Subcutaneous abdominal adipose tissue (tissue), 5 donors: ENCODE measurements around the gene ATP2C1.
A peak's percentile ranks its signal among the peaks of the same experiment; 100 is the strongest.
"Not testable (repeated sequence)": the region's sequence is repeated elsewhere in the genome, so short reads cannot be mapped to it uniquely, and the experiment has no call there.

Experiments
- H3K27ac ChIP-seq: one replicate; pipeline ENCODE4 v1.7.0; 2013; ENCODE audit warnings: low read depth, mild to moderate bottlenecking, inconsistent platforms, low read length, moderate library complexity
- H3K27me3 ChIP-seq, 5 donors: one replicate each; pipeline ENCODE4 v1.7.0; 2013; ENCODE audit warnings: low read length in 5 of 5, inconsistent platforms in 1 of 5; ENCODE audit not compliant: control insufficient read depth in 5 of 5, insufficient read depth in 4 of 5
- H3K36me3 ChIP-seq, 5 donors: one replicate each; pipeline ENCODE4 v1.7.0; 2013; ENCODE audit warnings: low read length in 5 of 5; ENCODE audit not compliant: control insufficient read depth in 5 of 5, insufficient read depth in 5 of 5
- H3K4me1 ChIP-seq, 5 donors: one replicate each; pipeline ENCODE4 v1.7.0; 2013; ENCODE audit warnings: low read length in 5 of 5, mild to moderate bottlenecking in 3 of 5, moderate library complexity in 1 of 5; ENCODE audit not compliant: control insufficient read depth in 5 of 5, insufficient read depth in 5 of 5
- H3K4me3 ChIP-seq, 5 donors: one replicate each; pipeline ENCODE4 v1.7.0; 2013; ENCODE audit warnings: low read length in 5 of 5, low read depth in 1 of 5
- H3K9ac ChIP-seq, 5 donors: one replicate each; pipeline ENCODE4 v1.7.0; 2013; ENCODE audit warnings: low read length in 5 of 5, mild to moderate bottlenecking in 4 of 5, moderate library complexity in 3 of 5
- H3K9me3 ChIP-seq, 5 donors: one replicate each; pipeline ENCODE4 v1.7.0; 2013; ENCODE audit warnings: low read length in 5 of 5; ENCODE audit not compliant: control insufficient read depth in 5 of 5
- donor health status: healthy.
- donor health status: healthy.
- donor health status: healthy.
- donor health status: healthy.
- donor health status: healthy.

ATP2C1 gene

GRCh38 chr3:130971208-130971607, 77.3 kb downstream of the ATP2C1 start:
- H3K4me3 ChIP-seq, result no peak overlapping the region
- H3K4me1 ChIP-seq, result peaks cover 0 to 3% (median 0%) of the 10 kb centered on the region in 5 donors
- no peak overlapping the region for H3K9ac ChIP-seq
- no peak overlapping the region for H3K27ac ChIP-seq
- H3K27me3 ChIP-seq, result no peaks in the 10 kb centered on the region
- no peaks in the 10 kb centered on the region for H3K9me3 ChIP-seq
- H3K36me3 ChIP-seq, result peaks cover 32 to 71% (median 45%) of the 10 kb centered on the region in 5 donors

GRCh38 chr3:130972592-130972991, 78.7 kb downstream of the ATP2C1 start:
- H3K9me3 ChIP-seq, H3K27me3 ChIP-seq, H3K9ac ChIP-seq, H3K4me1 ChIP-seq, H3K27ac ChIP-seq, H3K4me3 ChIP-seq: not testable (repeated sequence)
- H3K36me3 ChIP-seq, result peaks cover 34 to 68% (median 40%) of the 10 kb centered on the region in 5 donors

- peaks cover 0 to 3% (median 0%) of the 10 kb centered on the region in 5 donors for H3K4me1 ChIP-seq
- no peak overlapping the region for H3K9ac ChIP-seq
- H3K36me3 ChIP-seq, result peaks cover 32 to 66% (median 37%) of the 10 kb centered on the region in 5 donors
- no peaks in the 10 kb centered on the region for H3K9me3 ChIP-seq
- H3K4me3 ChIP-seq, result no peak overlapping the region
- H3K27ac ChIP-seq, result no peak overlapping the region
- H3K27me3 ChIP-seq, result no peaks in the 10 kb centered on the region
Measured at GRCh38 chr3:130973406-130973805, 79.5 kb downstream of the ATP2C1 start.

GRCh38 chr3:130974201-130974600, 80.3 kb downstream of the ATP2C1 start:
- no peak overlapping the region for H3K9ac ChIP-seq
- no peak overlapping the region for H3K27ac ChIP-seq
- no peaks in the 10 kb centered on the region for H3K9me3 ChIP-seq
- H3K36me3 ChIP-seq, result peaks cover 26 to 58% (median 34%) of the 10 kb centered on the region in 5 donors
- H3K27me3 ChIP-seq, result no peaks in the 10 kb centered on the region
- H3K4me1 ChIP-seq, result peaks cover 0 to 3% (median 2%) of the 10 kb centered on the region in 5 donors
- H3K4me3 ChIP-seq, result no peak overlapping the region

- Histone ChIP-seq H3K9ac (no peak overlapping the region), H3K27me3 (no peaks in the 10 kb centered on the region), H3K4me3 (no peak overlapping the region), H3K36me3 (peaks cover 20 to 48% (median 28%) of the 10 kb centered on the region in 5 donors), H3K27ac (no peak overlapping the region), H3K4me1 (peaks cover 0 to 7% (median 3%) of the 10 kb centered on the region in 5 donors), H3K9me3 (no peaks in the 10 kb centered on the region)
Measured at GRCh38 chr3:130975251-130975650, 81.4 kb downstream of the ATP2C1 start.

GRCh38 chr3:130976706-130977105, 82.8 kb downstream of the ATP2C1 start:
- Histone ChIP-seq H3K36me3 (peaks cover 11 to 40% (median 23%) of the 10 kb centered on the region in 5 donors), H3K27ac (no peak overlapping the region), H3K27me3 (no peaks in the 10 kb centered on the region)

GRCh38 chr3:130979117-130979516, 85.2 kb downstream of the ATP2C1 start:
- Histone ChIP-seq H3K9me3 (no peaks in the 10 kb centered on the region), H3K9ac (no peak overlapping the region), H3K36me3 (peaks cover 10 to 33% (median 20%) of the 10 kb centered on the region in 5 donors), H3K4me1 (peaks cover 0 to 7% (median 2%) of the 10 kb centered on the region in 5 donors), H3K27me3 (no peaks in the 10 kb centered on the region), H3K4me3 (no peak overlapping the region), H3K27ac (peak overlapping the region; percentile 75)

More at GRCh38 chr3:130976706-130977105, 82.8 kb downstream of the ATP2C1 start:
- no peaks in the 10 kb centered on the region for H3K9me3 ChIP-seq
- no peak overlapping the region for H3K4me3 ChIP-seq
- H3K9ac ChIP-seq, result no peak overlapping the region
- H3K4me1 ChIP-seq, result peaks cover 0 to 7% (median 3%) of the 10 kb centered on the region in 5 donors

GRCh38 chr3:130981469-130981868, 87.6 kb downstream of the ATP2C1 start:
- Histone ChIP-seq H3K4me3 (no peak overlapping the region), H3K9ac (no peak overlapping the region), H3K27ac (no peak overlapping the region), H3K36me3 (peaks cover 6 to 18% (median 8%) of the 10 kb centered on the region in 5 donors), H3K27me3 (no peaks in the 10 kb centered on the region), H3K4me1 (peaks cover 0 to 7% (median 2%) of the 10 kb centered on the region in 5 donors), H3K9me3 (no peaks in the 10 kb centered on the region)

- H3K36me3 ChIP-seq, result peaks cover 7 to 25% (median 12%) of the 10 kb centered on the region in 5 donors
- H3K27me3 ChIP-seq, result no peaks in the 10 kb centered on the region
- H3K4me1 ChIP-seq, result no peaks in the 10 kb centered on the region
- H3K9me3 ChIP-seq, result no peaks in the 10 kb centered on the region
- H3K9ac ChIP-seq, result no peak overlapping the region
- no peak overlapping the region for H3K27ac ChIP-seq
- H3K4me3 ChIP-seq, result no peak overlapping the region
Measured at GRCh38 chr3:130990282-130990681, 96.4 kb downstream of the ATP2C1 start.

- H3K27me3 ChIP-seq, result no peaks in the 10 kb centered on the region
- H3K9ac ChIP-seq, result no peak overlapping the region
- no peak overlapping the region for H3K4me3 ChIP-seq
- H3K9me3 ChIP-seq, result no peaks in the 10 kb centered on the region
- H3K36me3 ChIP-seq, result peaks cover 11 to 28% (median 12%) of the 10 kb centered on the region in 5 donors
- H3K4me1 ChIP-seq, result no peaks in the 10 kb centered on the region
- H3K27ac ChIP-seq, result no peak overlapping the region
Measured at GRCh38 chr3:130991126-130991525, 97.2 kb downstream of the ATP2C1 start.
